Adrenal gland (tissue), 5 donors: ENCODE results near the gene SPAG6.

Experiments used
- CTCF ChIP-seq, 6 experiments: fragments of 450-650 bp in 4 of 6; fragments of 200-600 bp in 2 of 6; sonication (generic) in 1 of 6; IDR thresholded peaks; 1 replicate in 5 of 6; 2 replicates in 1 of 6; pipeline versions ENCODE4 v1.5.1 to v1.8.0; 2016 to 2021; ENCODE audit warnings: antibody characterized with exemption in 6 of 6, mild to moderate bottlenecking in 2 of 6, moderate library complexity in 1 of 6
- POLR2A ChIP-seq, 2 donors: fragments of 450-650 bp; IDR thresholded peaks; one replicate each; pipeline ENCODE4 v1.6.1; 2017; ENCODE audit warnings: antibody characterized with exemption in 2 of 2, mild to moderate bottlenecking in 2 of 2, moderate library complexity in 1 of 2
- donor health status: DM: no; HTN: no; CAD: no.

GRCh38 chr10:22443175-22443901 lies 98.0 kb downstream of the SPAG6 start:
- TF ChIP-seq POLR2A (IDR thresholded peaks at IDR 0.05) (no peak), CTCF (IDR thresholded peaks at IDR 0.05) (no peak)
